SJSA1 (cell line): ENCODE data around the gene RTL5. TPM values are rescaled to one million over a fixed set of nuclear protein-coding genes. Genes with fewer than 3 reads are reported as not detected.

Experiments
- DNase-seq, 2 experiments: peaks; one replicate each; pipeline ENCODE4 v3.0.0-alpha.2; 2015 to 2020; ENCODE audit warnings: low spot score in 2 of 2, low read depth in 1 of 2
- H3K27ac ChIP-seq: fragments of 250-450 bp; sonication (Bioruptor Pico); 2 replicates; pipeline ENCODE4 v1.5.1; 2020; ENCODE audit warnings: mild to moderate bottlenecking, moderate library complexity
- H3K27me3 ChIP-seq: fragments of 250-450 bp; sonication (Bioruptor Pico); replicated peaks from 2 replicates; pipeline ENCODE4 v1.5.1; 2020; ENCODE audit warnings: mild to moderate bottlenecking, moderate library complexity
- H3K36me3 ChIP-seq: fragments of 250-450 bp; sonication (Bioruptor Pico); 2 replicates; pipeline ENCODE4 v1.5.1; 2020; ENCODE audit warnings: mild to moderate bottlenecking
- H3K4me1 ChIP-seq: fragments of 250-450 bp; sonication (Bioruptor Pico); replicated peaks from 2 replicates; pipeline ENCODE4 v1.6.1; 2021; ENCODE audit warnings: mild to moderate bottlenecking
- H3K4me3 ChIP-seq: fragments of 250-450 bp; sonication (Bioruptor Pico); 2 replicates; pipeline ENCODE4 v1.5.1; 2020; ENCODE audit warnings: mild to moderate bottlenecking
- H3K9me3 ChIP-seq: fragments of 250-450 bp; sonication (Bioruptor Pico); replicated peaks from 2 replicates; pipeline ENCODE4 v1.5.1; 2020; ENCODE audit warnings: mild to moderate bottlenecking
- total RNA-seq: library from RNA; depleted of rRNA; stranded (reverse); fragments of >200 nt; shearing (Covaris generic); gene quantifications from 2 replicates; pipeline ENCODE4 v1.2.3, GENCODE V29; 2014

RTL5 gene
- total RNA-seq, 1 experiment from 2014 or later: 1.8 TPM

- DNase-seq: no peak
- peaks cover 39% of the 10 kb centered on the region for H3K4me1 ChIP-seq
- H3K36me3 ChIP-seq: no peaks in the 10 kb centered on the region
- no peaks in the 10 kb centered on the region for H3K27me3 ChIP-seq
- no peaks in the 10 kb centered on the region for H3K9me3 ChIP-seq
- H3K27ac ChIP-seq: no peak overlapping the region
- H3K4me3 ChIP-seq: no peak overlapping the region
Observed at GRCh38 chrX:72125331-72126047, 6.2 kb downstream of the RTL5 start.

- Histone ChIP-seq H3K27ac (no peak overlapping the region), H3K4me1 (peaks cover 39% of the 10 kb centered on the region), H3K9me3 (no peaks in the 10 kb centered on the region), H3K4me3 (no peak overlapping the region), H3K36me3 (no peaks in the 10 kb centered on the region), H3K27me3 (no peaks in the 10 kb centered on the region)
- DNase-seq: no peak
Observed at GRCh38 chrX:72124540-72125201, 7.0 kb downstream of the RTL5 start.

- H3K4me1 ChIP-seq: peaks cover 39% of the 10 kb centered on the region
Observed at GRCh38 chrX:72123471-72124185, 8.1 kb downstream of the RTL5 start.

GRCh38 chrX:72122621-72123337, 8.9 kb downstream of the RTL5 start:
- Histone ChIP-seq H3K4me3 (no peak overlapping the region), H3K9me3 (no peaks in the 10 kb centered on the region), H3K4me1 (peaks cover 39% of the 10 kb centered on the region), H3K36me3 (no peaks in the 10 kb centered on the region), H3K27ac (no peak overlapping the region), H3K27me3 (no peaks in the 10 kb centered on the region)
- DNase-seq: no peak

More at GRCh38 chrX:72123471-72124185, 8.1 kb downstream of the RTL5 start:
- peak; percentile 63 to 71 for DNase-seq
- H3K4me3 ChIP-seq: no peak overlapping the region
- no peaks in the 10 kb centered on the region for H3K27me3 ChIP-seq
- H3K9me3 ChIP-seq: no peaks in the 10 kb centered on the region
- peak overlapping the region; percentile 43; the same call in 1 of the 2 replicates for H3K27ac ChIP-seq
- H3K36me3 ChIP-seq: no peaks in the 10 kb centered on the region

GRCh38 chrX:72121383-72121782, 10.3 kb downstream of the RTL5 start:
- H3K4me1 ChIP-seq: peaks cover 34% of the 10 kb centered on the region
- no peak overlapping the region for H3K4me3 ChIP-seq
- H3K27ac ChIP-seq: no peak overlapping the region
- H3K9me3 ChIP-seq: no peaks in the 10 kb centered on the region
- no peaks in the 10 kb centered on the region for H3K36me3 ChIP-seq
- H3K27me3 ChIP-seq: no peaks in the 10 kb centered on the region
- peak; percentile 67 to 75 for DNase-seq

DNA sequence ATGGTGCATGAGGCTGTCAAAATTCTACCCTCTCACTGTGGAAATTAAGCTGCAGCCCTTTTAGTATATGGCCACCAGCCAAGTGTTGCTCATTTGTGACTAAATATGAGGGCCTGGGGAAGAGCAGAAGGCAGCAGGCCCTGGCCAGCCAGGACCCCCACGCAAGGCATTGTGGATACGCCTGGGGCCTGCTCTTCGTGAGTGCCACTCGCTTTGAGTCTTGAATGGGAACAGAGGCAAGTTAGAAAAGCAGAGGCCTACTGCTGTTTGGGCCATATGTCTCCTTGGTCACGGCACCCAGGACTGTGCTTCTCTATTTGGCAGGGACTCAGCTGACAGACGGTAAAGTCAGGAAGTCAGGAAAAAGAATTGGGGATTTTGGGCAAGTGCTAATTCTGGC, 10.9 kb downstream of the RTL5 start:
- DNase-seq: no peak
- Histone ChIP-seq H3K9me3 (no peaks in the 10 kb centered on the region), H3K27ac (no peak overlapping the region), H3K27me3 (no peaks in the 10 kb centered on the region), H3K36me3 (no peaks in the 10 kb centered on the region), H3K4me3 (no peak overlapping the region), H3K4me1 (peaks cover 29% of the 10 kb centered on the region)

GRCh38 chrX:72117636-72118210, 14.0 kb downstream of the RTL5 start:
- no peaks in the 10 kb centered on the region for H3K36me3 ChIP-seq
- no peaks in the 10 kb centered on the region for H3K9me3 ChIP-seq
- no peak for DNase-seq
- no peak overlapping the region for H3K27ac ChIP-seq
- H3K4me3 ChIP-seq: no peak overlapping the region
- H3K4me1 ChIP-seq: peaks cover 17% of the 10 kb centered on the region
- H3K27me3 ChIP-seq: no peaks in the 10 kb centered on the region

- Histone ChIP-seq H3K4me3 (no peak overlapping the region), H3K36me3 (no peaks in the 10 kb centered on the region), H3K4me1 (no peaks in the 10 kb centered on the region; the same call in none of the 2 replicates), H3K27me3 (no peaks in the 10 kb centered on the region), H3K9me3 (no peaks in the 10 kb centered on the region), H3K27ac (no peak overlapping the region)
- no peak for DNase-seq
Observed at GRCh38 chrX:72115380-72115779, 16.3 kb downstream of the RTL5 start.

GRCh38 chrX:72114807-72115206, 16.9 kb downstream of the RTL5 start:
- no peak overlapping the region for H3K27ac ChIP-seq
- no peaks in the 10 kb centered on the region for H3K27me3 ChIP-seq

DNA sequence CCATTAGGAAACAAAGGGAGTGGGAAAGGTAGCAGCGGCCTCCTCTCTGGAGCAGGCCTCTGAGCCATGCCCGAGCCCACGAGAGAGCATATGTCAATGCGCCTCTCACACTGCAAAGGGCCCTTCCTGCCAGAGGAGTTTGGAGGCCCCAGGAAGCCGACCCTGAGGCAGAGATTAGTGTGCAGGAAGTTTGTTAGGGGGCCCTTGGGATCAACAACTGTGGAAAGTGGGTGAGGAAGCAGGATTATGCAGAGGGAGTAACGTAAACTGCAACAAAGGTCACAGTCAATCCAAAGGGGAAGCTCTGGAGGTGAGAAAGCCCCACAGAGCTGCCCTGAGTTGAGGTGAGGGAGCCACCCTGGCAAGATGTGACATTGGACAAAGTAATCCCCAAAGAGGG, 17.4 kb downstream of the RTL5 start:
- no peak overlapping the region for H3K4me3 ChIP-seq
- no peak overlapping the region for H3K27ac ChIP-seq

More at GRCh38 chrX:72114807-72115206, 16.9 kb downstream of the RTL5 start:
- Histone ChIP-seq H3K36me3 (no peaks in the 10 kb centered on the region), H3K4me3 (no peak overlapping the region), H3K4me1 (no peaks in the 10 kb centered on the region; the same call in 1 of the 2 replicates), H3K9me3 (no peaks in the 10 kb centered on the region)
- DNase-seq: no peak

DNA sequence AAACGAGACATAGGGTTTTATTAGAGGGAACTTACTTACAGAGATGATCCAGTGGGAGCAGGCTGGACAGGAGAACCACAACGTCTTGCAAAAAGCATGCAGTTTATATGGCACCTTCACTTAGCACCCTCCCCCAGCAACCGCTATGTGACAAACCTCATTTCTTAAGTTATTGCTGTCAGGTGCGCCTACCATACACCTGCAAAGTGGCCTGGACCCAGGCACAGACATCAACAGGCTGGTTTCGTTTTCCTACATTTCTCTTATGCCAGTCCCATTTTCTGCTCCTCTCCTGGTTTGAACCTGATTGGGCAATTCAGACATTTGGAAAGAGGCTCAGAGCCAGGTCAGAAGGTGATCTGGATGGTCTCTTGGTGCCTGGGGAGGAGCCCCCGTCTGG, 18.3 kb downstream of the RTL5 start:
- H3K4me3 ChIP-seq: no peak overlapping the region
- no peaks in the 10 kb centered on the region for H3K9me3 ChIP-seq
- no peaks in the 10 kb centered on the region; the same call in 1 of the 2 replicates for H3K4me1 ChIP-seq
- H3K27ac ChIP-seq: no peak overlapping the region
- no peaks in the 10 kb centered on the region for H3K27me3 ChIP-seq
- H3K36me3 ChIP-seq: no peaks in the 10 kb centered on the region
- no peak for DNase-seq

More for the DNA sequence above, 17.4 kb downstream of the RTL5 start:
- H3K9me3 ChIP-seq: no peaks in the 10 kb centered on the region
- H3K36me3 ChIP-seq: no peaks in the 10 kb centered on the region
- DNase-seq: no peak
- no peaks in the 10 kb centered on the region for H3K27me3 ChIP-seq
- H3K4me1 ChIP-seq: no peaks in the 10 kb centered on the region; the same call in 1 of the 2 replicates

GRCh38 chrX:72110876-72111708, 20.6 kb downstream of the RTL5 start:
- no peak overlapping the region for H3K4me3 ChIP-seq
- H3K9me3 ChIP-seq: no peaks in the 10 kb centered on the region
- H3K4me1 ChIP-seq: no peaks in the 10 kb centered on the region; the same call in 1 of the 2 replicates
- H3K27me3 ChIP-seq: no peaks in the 10 kb centered on the region
- DNase-seq: no peak
- H3K27ac ChIP-seq: no peak overlapping the region
- no peaks in the 10 kb centered on the region for H3K36me3 ChIP-seq
